Astrocyte (in vitro differentiated cells and primary cell): ENCODE measurements around the gene CAP1. TPM values are rescaled to one million over a fixed set of nuclear protein-coding genes. Genes with fewer than 3 reads are reported as not detected.
"Not testable (repeated sequence)": the region's sequence is repeated elsewhere in the genome, so short reads cannot be mapped to it uniquely, and the experiment has no call there.

Experiments
- DNase-seq: peaks from one replicate; pipeline ENCODE4 v3.0.0-alpha.2; 2010; ENCODE audit warnings: low read depth
- FAIRE-seq: peaks from 2 replicates; lab custom pipeline; 2011; peaks lifted over from hg19 to GRCh38; lab: Jason Lieb, UNC
- H2AFZ ChIP-seq: 2 replicates; pipeline ENCODE4 v1.6.0; 2012; ENCODE audit warnings: low read depth, low read length, inconsistent platforms
- H3K27ac ChIP-seq: 2 replicates; pipeline ENCODE4 v1.5.1; 2011; ENCODE audit warnings: low read depth, low read length, inconsistent platforms
- H3K27me3 ChIP-seq: 2 replicates; pipeline ENCODE4 v1.6.0; 2011; ENCODE audit warnings: low read length, inconsistent platforms; ENCODE audit not compliant: insufficient read depth
- H3K36me3 ChIP-seq: 2 replicates; pipeline ENCODE4 v1.5.1; 2011; ENCODE audit warnings: low read length, inconsistent platforms; ENCODE audit not compliant: insufficient read depth
- H3K4me1 ChIP-seq: 2 replicates; pipeline ENCODE4 v1.5.1; 2011; ENCODE audit warnings: low read length, inconsistent platforms; ENCODE audit not compliant: insufficient read depth
- H3K4me2 ChIP-seq: 2 replicates; pipeline ENCODE4 v1.6.0; 2012; ENCODE audit warnings: low read length, inconsistent platforms
- H3K4me3 ChIP-seq: 2 replicates; pipeline ENCODE4 v1.5.1; 2011; ENCODE audit warnings: low read depth, mild to moderate bottlenecking, low read length, inconsistent platforms; ENCODE audit not compliant: insufficient read depth
- H3K79me2 ChIP-seq: 2 replicates; pipeline ENCODE4 v1.6.0; 2012; ENCODE audit warnings: mild to moderate bottlenecking, low read length, inconsistent platforms; ENCODE audit not compliant: insufficient read depth
- H3K9ac ChIP-seq: 2 replicates; pipeline ENCODE4 v1.6.0; 2012; ENCODE audit warnings: mild to moderate bottlenecking, low read length, inconsistent platforms
- H3K9me3 ChIP-seq: 2 replicates; pipeline ENCODE4 v1.5.1; 2012; ENCODE audit warnings: low read depth, mild to moderate bottlenecking, low read length, inconsistent platforms; ENCODE audit not compliant: insufficient read depth
- H4K20me1 ChIP-seq: 2 replicates; pipeline ENCODE4 v1.6.0; 2012; ENCODE audit warnings: low read length, inconsistent platforms; ENCODE audit not compliant: insufficient read depth
- H3K27ac Mint-ChIP-seq: one replicate; pipeline ENCODE4 v1.8.0; 2021; ENCODE audit warnings: mild to moderate bottlenecking, mixed read lengths; ENCODE audit not compliant: unreplicated experiment
- H3K27me3 Mint-ChIP-seq: one replicate; pipeline ENCODE4 v1.8.0; 2021; ENCODE audit warnings: low read depth, mixed read lengths; ENCODE audit not compliant: unreplicated experiment
- H3K36me3 Mint-ChIP-seq: one replicate; pipeline ENCODE4 v1.8.0; 2021; ENCODE audit warnings: low read depth, mixed read lengths; ENCODE audit not compliant: unreplicated experiment
- H3K4me1 Mint-ChIP-seq: one replicate; pipeline ENCODE4 v1.8.0; 2021; ENCODE audit warnings: low read depth, mixed read lengths; ENCODE audit not compliant: unreplicated experiment
- H3K4me3 Mint-ChIP-seq: one replicate; pipeline ENCODE4 v1.8.0; 2021; ENCODE audit warnings: mild to moderate bottlenecking, moderate library complexity, mixed read lengths; ENCODE audit not compliant: unreplicated experiment
- H3K9me3 Mint-ChIP-seq: one replicate; pipeline ENCODE4 v1.8.0; 2021; ENCODE audit warnings: mild to moderate bottlenecking, mixed read lengths; ENCODE audit not compliant: unreplicated experiment
- EZH2 ChIP-seq: IDR thresholded peaks from 2 replicates; pipeline ENCODE4 v1.6.1; 2012; ENCODE audit warnings: mild to moderate bottlenecking, low read length, inconsistent platforms; ENCODE audit not compliant: insufficient read depth
- total RNA-seq: library from RNA; stranded (reverse); gene quantifications from 2 replicates; pipeline ENCODE4 v1.2.1, GENCODE V29; 2021
- TF ChIP-seq, protein P1 (sequence below): IDR thresholded peaks from 2 replicates; pipeline ENCODE4 v1.5.1; 2011; ENCODE audit warnings: low read depth, mild to moderate bottlenecking, inconsistent platforms, low read length, moderate library complexity; ENCODE audit not compliant: insufficient read depth

Gene CAP1
- total RNA-seq, 1 donor from 2014 or later = 930 TPM

- Mint-ChIP-seq H3K27ac (peak overlapping the region; percentile 56), H3K36me3 (no peaks in the 10 kb centered on the region), H3K4me1 (peaks cover 21% of the 10 kb centered on the region), H3K27me3 (no peaks in the 10 kb centered on the region), H3K4me3 (no peak overlapping the region), H3K9me3 (no peaks in the 10 kb centered on the region)
- Histone ChIP-seq H3K36me3 (no peaks in the 10 kb centered on the region), H3K9me3 (no peaks in the 10 kb centered on the region), H3K79me2 (peaks cover 11% of the 10 kb centered on the region), H3K9ac (no peak overlapping the region), H2AFZ (no peak overlapping the region), H3K27ac (peak overlapping the region; percentile 24), H3K4me2 (peak overlapping the region; percentile 40), H3K4me3 (no peak overlapping the region), H3K4me1 (peaks cover 24% of the 10 kb centered on the region), H4K20me1 (peaks cover 9% of the 10 kb centered on the region), H3K27me3 (no peaks in the 10 kb centered on the region)
- DNase-seq (peak; percentile 89), FAIRE-seq (no peak)
- no peak for TF ChIP-seq EZH2
- TF ChIP-seq, protein P1, sequence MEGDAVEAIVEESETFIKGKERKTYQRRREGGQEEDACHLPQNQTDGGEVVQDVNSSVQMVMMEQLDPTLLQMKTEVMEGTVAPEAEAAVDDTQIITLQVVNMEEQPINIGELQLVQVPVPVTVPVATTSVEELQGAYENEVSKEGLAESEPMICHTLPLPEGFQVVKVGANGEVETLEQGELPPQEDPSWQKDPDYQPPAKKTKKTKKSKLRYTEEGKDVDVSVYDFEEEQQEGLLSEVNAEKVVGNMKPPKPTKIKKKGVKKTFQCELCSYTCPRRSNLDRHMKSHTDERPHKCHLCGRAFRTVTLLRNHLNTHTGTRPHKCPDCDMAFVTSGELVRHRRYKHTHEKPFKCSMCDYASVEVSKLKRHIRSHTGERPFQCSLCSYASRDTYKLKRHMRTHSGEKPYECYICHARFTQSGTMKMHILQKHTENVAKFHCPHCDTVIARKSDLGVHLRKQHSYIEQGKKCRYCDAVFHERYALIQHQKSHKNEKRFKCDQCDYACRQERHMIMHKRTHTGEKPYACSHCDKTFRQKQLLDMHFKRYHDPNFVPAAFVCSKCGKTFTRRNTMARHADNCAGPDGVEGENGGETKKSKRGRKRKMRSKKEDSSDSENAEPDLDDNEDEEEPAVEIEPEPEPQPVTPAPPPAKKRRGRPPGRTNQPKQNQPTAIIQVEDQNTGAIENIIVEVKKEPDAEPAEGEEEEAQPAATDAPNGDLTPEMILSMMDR = no peak
Measured at GRCh38 chr1:40036574-40036973, 4.0 kb upstream of the CAP1 start.

DNA sequence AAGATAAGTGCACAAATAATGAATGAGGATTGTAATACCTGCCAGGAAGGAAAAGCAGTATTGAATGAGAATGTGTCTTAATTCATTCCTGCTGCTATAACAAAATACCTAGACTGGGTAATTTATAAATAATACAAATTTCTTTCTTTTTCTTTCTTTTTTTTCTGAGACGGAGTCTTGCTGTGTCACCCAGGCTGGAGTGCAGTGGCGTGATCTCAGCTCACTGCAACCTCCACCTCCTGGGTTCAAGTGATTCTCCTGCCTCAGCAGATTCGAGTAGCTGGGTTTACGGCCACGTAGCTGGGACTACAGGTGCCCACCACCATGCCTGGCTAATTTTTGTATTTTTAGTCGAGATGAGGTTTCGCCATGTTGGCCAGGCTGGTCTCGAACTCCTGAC is 3.3 kb upstream of the CAP1 start:
- not testable (repeated sequence) for FAIRE-seq, H3K4me3 Mint-ChIP-seq, H3K4me2 ChIP-seq, H3K4me3 ChIP-seq, H2AFZ ChIP-seq, H3K27me3 Mint-ChIP-seq, H3K27me3 ChIP-seq, H3K9ac ChIP-seq, H3K36me3 Mint-ChIP-seq, H3K9me3 Mint-ChIP-seq, H3K36me3 ChIP-seq, H3K9me3 ChIP-seq, DNase-seq
- peaks cover 23% of the 10 kb centered on the region for H3K4me1 Mint-ChIP-seq
- peaks cover 18% of the 10 kb centered on the region for H3K79me2 ChIP-seq
- H4K20me1 ChIP-seq = peaks cover 16% of the 10 kb centered on the region
- peak overlapping the region; percentile 56 for H3K27ac Mint-ChIP-seq
- peak overlapping the region; percentile 24 for H3K27ac ChIP-seq
- peaks cover 31% of the 10 kb centered on the region for H3K4me1 ChIP-seq

- H3K4me3 ChIP-seq = no peak overlapping the region
- Mint-ChIP-seq H3K27me3 (no peaks in the 10 kb centered on the region), H3K27ac (peak overlapping the region; percentile 96), H3K4me1 (peaks cover 33% of the 10 kb centered on the region), H3K9me3 (no peaks in the 10 kb centered on the region), H3K4me3 (no peak overlapping the region), H3K36me3 (no peaks in the 10 kb centered on the region)
- peaks cover 6% of the 10 kb centered on the region for H3K36me3 ChIP-seq
- peaks cover 38% of the 10 kb centered on the region for H3K4me1 ChIP-seq
- no peak for DNase-seq
- peaks cover 30% of the 10 kb centered on the region for H4K20me1 ChIP-seq
- no peak for TF ChIP-seq EZH2
- TF ChIP-seq, protein P1 = no peak
- no peak overlapping the region for H2AFZ ChIP-seq
- H3K27me3 ChIP-seq = no peaks in the 10 kb centered on the region
- no peak overlapping the region for H3K4me2 ChIP-seq
- H3K9me3 ChIP-seq = no peaks in the 10 kb centered on the region
- FAIRE-seq = no peak
- H3K79me2 ChIP-seq = peaks cover 32% of the 10 kb centered on the region
- peak overlapping the region; percentile 94 for H3K27ac ChIP-seq
- H3K9ac ChIP-seq = no peak overlapping the region
Measured at GRCh38 chr1:40038697-40039096, 1.8 kb upstream of the CAP1 start.
